Hepatocyte (in vitro differentiated cells): ENCODE data around the gene TNS2.

ENCODE experiments used
- EZH2 ChIP-seq: fragments of 200-600 bp; sonication (generic); IDR thresholded peaks from 2 replicates; pipeline ENCODE4 v1.6.1; 2016; ENCODE audit warnings: antibody characterized with exemption, mild to moderate bottlenecking, borderline replicate concordance
- TF ChIP-seq, protein P1 (sequence below): fragments of 200-600 bp; sonication (generic); IDR thresholded peaks from 2 replicates; pipeline ENCODE4 v1.5.1; 2016; ENCODE audit warnings: antibody characterized with exemption, mild to moderate bottlenecking; ENCODE audit not compliant: poor library complexity

GRCh38 chr12:53093777-53094393, 44.0 kb downstream of the TNS2 start:
- TF ChIP-seq, protein P1, sequence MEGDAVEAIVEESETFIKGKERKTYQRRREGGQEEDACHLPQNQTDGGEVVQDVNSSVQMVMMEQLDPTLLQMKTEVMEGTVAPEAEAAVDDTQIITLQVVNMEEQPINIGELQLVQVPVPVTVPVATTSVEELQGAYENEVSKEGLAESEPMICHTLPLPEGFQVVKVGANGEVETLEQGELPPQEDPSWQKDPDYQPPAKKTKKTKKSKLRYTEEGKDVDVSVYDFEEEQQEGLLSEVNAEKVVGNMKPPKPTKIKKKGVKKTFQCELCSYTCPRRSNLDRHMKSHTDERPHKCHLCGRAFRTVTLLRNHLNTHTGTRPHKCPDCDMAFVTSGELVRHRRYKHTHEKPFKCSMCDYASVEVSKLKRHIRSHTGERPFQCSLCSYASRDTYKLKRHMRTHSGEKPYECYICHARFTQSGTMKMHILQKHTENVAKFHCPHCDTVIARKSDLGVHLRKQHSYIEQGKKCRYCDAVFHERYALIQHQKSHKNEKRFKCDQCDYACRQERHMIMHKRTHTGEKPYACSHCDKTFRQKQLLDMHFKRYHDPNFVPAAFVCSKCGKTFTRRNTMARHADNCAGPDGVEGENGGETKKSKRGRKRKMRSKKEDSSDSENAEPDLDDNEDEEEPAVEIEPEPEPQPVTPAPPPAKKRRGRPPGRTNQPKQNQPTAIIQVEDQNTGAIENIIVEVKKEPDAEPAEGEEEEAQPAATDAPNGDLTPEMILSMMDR: no peak
- no peak for TF ChIP-seq EZH2
